ENCODE data around the gene MYCN. TPM values are rescaled to one million over a fixed set of nuclear protein-coding genes. Genes with fewer than 3 reads are reported as not detected.
A peak's percentile ranks its signal among the peaks of the same experiment; 100 is the strongest.

The MYCN gene
- total RNA-seq (2016; rRNA removed; fragmentation: Illumina TruSeq; extraction: Trizol) = not detected in 2 replicates
- not detected in 2 replicates for total RNA-seq (2016; cell fraction: cytosol; rRNA removed; fragmentation: Illumina TruSeq; extraction: Trizol; ENCODE audit: low read depth)
- total RNA-seq (2016; cell fraction: insoluble cytoplasmic fraction; rRNA removed; fragmentation: Illumina TruSeq; extraction: Trizol) = not detected in 2 replicates
- not detected in 2 replicates for total RNA-seq (2016; cell fraction: membrane; rRNA removed; fragmentation: Illumina TruSeq; extraction: Trizol)
- not detected in 2 replicates for total RNA-seq (2016; cell fraction: nucleus; rRNA removed; fragmentation: Illumina TruSeq; extraction: Trizol)
- not detected in 2 replicates for polyA plus RNA-seq (2011; rRNA removed)
- not detected in 2 replicates for polyA plus RNA-seq (2011; cell fraction: cytosol; rRNA removed)
- not detected in 2 replicates for polyA plus RNA-seq (2011; cell fraction: nucleus; rRNA removed)
- polyA plus RNA-seq (2012) = not detected in 2 replicates
- polyA plus RNA-seq (2016; cell fraction: cytosol; fragmentation: Illumina TruSeq; extraction: Trizol; ENCODE audit: low read depth) = not detected in 2 replicates
- polyA plus RNA-seq (2016; cell fraction: insoluble cytoplasmic fraction; fragmentation: Illumina TruSeq; extraction: Trizol; ENCODE audit: low read depth) = not detected in 2 replicates
- polyA plus RNA-seq (2016; cell fraction: membrane; fragmentation: Illumina TruSeq; extraction: Trizol; ENCODE audit: low read depth) = not detected in 2 replicates
- not detected in 2 replicates for polyA plus RNA-seq (2016; cell fraction: nucleus; fragmentation: Illumina TruSeq; extraction: Trizol; ENCODE audit: insufficient read depth, low read depth)
- not detected in 2 replicates for polyA minus RNA-seq (2011; rRNA and poly(A)+ RNA removed; ENCODE audit: low replicate concordance)
- polyA minus RNA-seq (2011; cell fraction: cytosol; rRNA and poly(A)+ RNA removed) = not detected in 2 replicates
- polyA minus RNA-seq (2011; cell fraction: nucleus; rRNA and poly(A)+ RNA removed) = not detected in 2 replicates
- Bru-seq, nascent RNA = percentile 10 among the genes with signal in this experiment
- not detected for BruChase-seq, experiment 1, labeled RNA remaining after a 6-hour chase
- not detected for BruChase-seq, experiment 2, labeled RNA remaining after a 2-hour chase
- long read RNA-seq, experiment 1 = 0 reads
- long read RNA-seq, experiment 2 = 0 reads

DNA sequence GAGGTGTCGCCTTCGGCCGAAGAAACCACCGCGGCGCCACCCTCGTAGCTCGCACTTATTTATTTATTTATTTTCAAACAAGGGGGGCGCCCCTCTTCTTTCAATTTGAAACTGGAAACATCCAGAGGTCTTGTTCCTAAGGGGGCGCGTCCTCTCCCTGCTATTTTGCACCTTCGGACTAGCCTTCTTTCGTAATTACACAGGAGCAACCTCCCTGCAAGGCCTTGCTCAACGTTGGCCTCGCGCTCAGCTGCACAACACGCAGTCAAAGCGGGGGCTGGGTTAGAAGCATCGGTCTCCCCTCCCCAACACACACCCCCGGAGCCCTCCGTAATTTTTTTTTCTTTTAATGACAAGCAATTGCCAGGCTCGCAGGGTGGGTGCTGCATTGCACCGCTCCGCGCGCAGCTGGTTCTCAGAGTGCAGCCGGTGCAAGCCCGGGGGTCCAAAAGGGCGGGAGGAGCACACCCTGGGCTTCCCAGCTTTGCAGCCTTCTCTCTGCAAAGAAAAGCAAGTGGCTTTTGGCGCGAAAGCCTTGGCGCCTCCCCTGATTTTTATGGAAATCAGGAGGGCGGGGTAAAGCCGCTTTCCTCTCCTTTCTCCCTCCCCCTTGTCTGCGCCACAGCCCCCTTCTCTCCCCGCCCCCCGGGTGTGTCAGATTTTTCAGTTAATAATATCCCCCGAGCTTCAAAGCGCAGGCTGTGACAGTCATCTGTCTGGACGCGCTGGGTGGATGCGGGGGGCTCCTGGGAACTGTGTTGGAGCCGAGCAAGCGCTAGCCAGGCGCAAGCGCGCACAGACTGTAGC, at the start of gene MYCN:
MYCN (plus strand) TSS at position 697 of the 807 bp plus-strand sequence. CDS start 1,515 bp downstream, outside the sequence.
- FAIRE-seq (no peak), DNase-seq (ENCODE audit: low spot score) (peak; percentile 41), ATAC-seq (peak; percentile 68)
- peaks cover 23 to 49% of the 10 kb centered on the region in 2 experiments for H3K27me3 ChIP-seq (ENCODE audit: control insufficient read depth in 1 of 2, insufficient read depth in 2 of 2, low read length in 2 of 2)
- no peak within 1 kb of the TSS for H2AFZ ChIP-seq (ENCODE audit: low read length)
- H3K36me3 ChIP-seq (replicated peaks in 1 of 2; ENCODE audit: control insufficient read depth in 1 of 2, insufficient read depth in 2 of 2, low read length in 2 of 2) = no peaks in the 10 kb centered on the region
- H3K9ac ChIP-seq (ENCODE audit: insufficient read depth, low read depth, low read length) = no peak within 1 kb of the TSS
- POLR2A ChIA-PET = interaction anchor here (0.7 to 1.3 kb wide), 3 partner anchors 128 to 266 kb away, joined by 3 to 6 read pairs (median 3); no protein-coding TSS in a partner anchor
- intact Hi-C loops (cut with micrococcal nuclease; ENCODE audit: unreplicated experiment) (loop anchor here (1.0 to 5.0 kb wide), 4 partner anchors 152 to 569 kb away; no protein-coding TSS in a partner anchor), in situ Hi-C loops (cut with HindIII; ENCODE audit: extremely low pct_ligation_motif_present, low pct_unique_long_range_greater_than_20kb) (loop anchor here (5.0 to 10.0 kb wide), 3 partner anchors 277 to 545 kb away; no protein-coding TSS in a partner anchor)
- 2% methylated on average over 42 of the region's 47 CpGs for WGBS (ENCODE audit: low lambda C conversion rate)
- no TSS peak for BruUV-seq (replicated peaks)
- H3K9me3 ChIP-seq (ENCODE audit: low read length) = no peaks in the 10 kb centered on the region
- H3K27ac ChIP-seq (ENCODE audit: extremely low read length, insufficient read depth, low read length) = no peak within 1 kb of the TSS
- H3K4me3 ChIP-seq (replicated peaks in 1 of 3; ENCODE audit: insufficient read depth in 1 of 3, low read depth in 2 of 3, low read length in 3 of 3) = peak within 1 kb of the TSS in 1 of 3 experiments; percentile 37; a peak in 1 of 6 replicates
- H3K79me2 ChIP-seq (ENCODE audit: insufficient read depth, low read length) = no peaks in the 10 kb centered on the region
- H3K4me2 ChIP-seq (ENCODE audit: low read depth, low read length) = peak within 1 kb of the TSS; percentile 70
- CTCF ChIA-PET (ENCODE audit: low intra/inter-chr PET ratio, low total read pairs) = interaction anchor here (1.1 to 2.6 kb wide), 7 partner anchors 278 to 669 kb away, joined by 4 to 19 read pairs (median 10); no protein-coding TSS in a partner anchor
- no peaks in the 10 kb centered on the region; the same call in 1 of the 2 replicates for H4K20me1 ChIP-seq (ENCODE audit: insufficient read depth, low read length)
- H3K4me1 ChIP-seq (ENCODE audit: insufficient read depth, low read length) = peaks cover 11% of the 10 kb centered on the region; the same call in 1 of the 2 replicates
- TF ChIP-seq ZNF280B (CRISPR knock-in tag; IDR thresholded peaks at IDR 0.05; ENCODE audit: borderline replicate concordance) = 0 out of 2 replicates have a peak, but pooled peaks have one; percentile 31
- no peak for TF ChIP-seq ZSCAN20 (CRISPR knock-in tag; IDR thresholded peaks at IDR 0.05; ENCODE audit: borderline replicate concordance)
- no peak for TF ChIP-seq ZNF3 (CRISPR knock-in tag; IDR thresholded peaks at IDR 0.05)
- TF ChIP-seq, protein P1, sequence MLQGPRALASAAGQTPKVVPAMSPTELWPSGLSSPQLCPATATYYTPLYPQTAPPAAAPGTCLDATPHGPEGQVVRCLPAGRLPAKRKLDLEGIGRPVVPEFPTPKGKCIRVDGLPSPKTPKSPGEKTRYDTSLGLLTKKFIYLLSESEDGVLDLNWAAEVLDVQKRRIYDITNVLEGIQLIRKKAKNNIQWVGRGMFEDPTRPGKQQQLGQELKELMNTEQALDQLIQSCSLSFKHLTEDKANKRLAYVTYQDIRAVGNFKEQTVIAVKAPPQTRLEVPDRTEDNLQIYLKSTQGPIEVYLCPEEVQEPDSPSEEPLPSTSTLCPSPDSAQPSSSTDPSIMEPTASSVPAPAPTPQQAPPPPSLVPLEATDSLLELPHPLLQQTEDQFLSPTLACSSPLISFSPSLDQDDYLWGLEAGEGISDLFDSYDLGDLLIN (CRISPR knock-in tag; IDR thresholded peaks at IDR 0.05; ENCODE audit: borderline replicate concordance) = no peak
- TF ChIP-seq ZFP36 (IDR thresholded peaks at IDR 0.05; ENCODE audit: borderline replicate concordance, low read depth, low read length, partially characterized antibody) = peak; percentile 6
- TF ChIP-seq TP53 (CRISPR knock-in tag; conservative IDR thresholded peaks at IDR 0.05) = no peak
- TF ChIP-seq PHF8 (CRISPR knock-in tag; IDR thresholded peaks at IDR 0.05) = 0 out of 2 replicates have a peak, but pooled peaks have one; percentile 13
- peak; percentile 51 for TF ChIP-seq YY1 (IDR thresholded peaks at IDR 0.05; ENCODE audit: insufficient read depth, insufficient replicate concordance, low read depth, low read length)
- TF ChIP-seq, protein P2, sequence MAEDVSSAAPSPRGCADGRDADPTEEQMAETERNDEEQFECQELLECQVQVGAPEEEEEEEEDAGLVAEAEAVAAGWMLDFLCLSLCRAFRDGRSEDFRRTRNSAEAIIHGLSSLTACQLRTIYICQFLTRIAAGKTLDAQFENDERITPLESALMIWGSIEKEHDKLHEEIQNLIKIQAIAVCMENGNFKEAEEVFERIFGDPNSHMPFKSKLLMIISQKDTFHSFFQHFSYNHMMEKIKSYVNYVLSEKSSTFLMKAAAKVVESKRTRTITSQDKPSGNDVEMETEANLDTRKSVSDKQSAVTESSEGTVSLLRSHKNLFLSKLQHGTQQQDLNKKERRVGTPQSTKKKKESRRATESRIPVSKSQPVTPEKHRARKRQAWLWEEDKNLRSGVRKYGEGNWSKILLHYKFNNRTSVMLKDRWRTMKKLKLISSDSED (CRISPR knock-in tag; IDR thresholded peaks at IDR 0.05) = no peak
- TF ChIP-seq, protein P3, sequence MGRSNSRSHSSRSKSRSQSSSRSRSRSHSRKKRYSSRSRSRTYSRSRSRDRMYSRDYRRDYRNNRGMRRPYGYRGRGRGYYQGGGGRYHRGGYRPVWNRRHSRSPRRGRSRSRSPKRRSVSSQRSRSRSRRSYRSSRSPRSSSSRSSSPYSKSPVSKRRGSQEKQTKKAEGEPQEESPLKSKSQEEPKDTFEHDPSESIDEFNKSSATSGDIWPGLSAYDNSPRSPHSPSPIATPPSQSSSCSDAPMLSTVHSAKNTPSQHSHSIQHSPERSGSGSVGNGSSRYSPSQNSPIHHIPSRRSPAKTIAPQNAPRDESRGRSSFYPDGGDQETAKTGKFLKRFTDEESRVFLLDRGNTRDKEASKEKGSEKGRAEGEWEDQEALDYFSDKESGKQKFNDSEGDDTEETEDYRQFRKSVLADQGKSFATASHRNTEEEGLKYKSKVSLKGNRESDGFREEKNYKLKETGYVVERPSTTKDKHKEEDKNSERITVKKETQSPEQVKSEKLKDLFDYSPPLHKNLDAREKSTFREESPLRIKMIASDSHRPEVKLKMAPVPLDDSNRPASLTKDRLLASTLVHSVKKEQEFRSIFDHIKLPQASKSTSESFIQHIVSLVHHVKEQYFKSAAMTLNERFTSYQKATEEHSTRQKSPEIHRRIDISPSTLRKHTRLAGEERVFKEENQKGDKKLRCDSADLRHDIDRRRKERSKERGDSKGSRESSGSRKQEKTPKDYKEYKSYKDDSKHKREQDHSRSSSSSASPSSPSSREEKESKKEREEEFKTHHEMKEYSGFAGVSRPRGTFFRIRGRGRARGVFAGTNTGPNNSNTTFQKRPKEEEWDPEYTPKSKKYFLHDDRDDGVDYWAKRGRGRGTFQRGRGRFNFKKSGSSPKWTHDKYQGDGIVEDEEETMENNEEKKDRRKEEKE (IDR thresholded peaks at IDR 0.05) = no peak

Measured in HepG2 (cell line).